Measurements from ENCODE around the gene XYLT1.
A peak's percentile ranks its signal among the peaks of the same experiment; 100 is the strongest.

Gene XYLT1

DNA sequence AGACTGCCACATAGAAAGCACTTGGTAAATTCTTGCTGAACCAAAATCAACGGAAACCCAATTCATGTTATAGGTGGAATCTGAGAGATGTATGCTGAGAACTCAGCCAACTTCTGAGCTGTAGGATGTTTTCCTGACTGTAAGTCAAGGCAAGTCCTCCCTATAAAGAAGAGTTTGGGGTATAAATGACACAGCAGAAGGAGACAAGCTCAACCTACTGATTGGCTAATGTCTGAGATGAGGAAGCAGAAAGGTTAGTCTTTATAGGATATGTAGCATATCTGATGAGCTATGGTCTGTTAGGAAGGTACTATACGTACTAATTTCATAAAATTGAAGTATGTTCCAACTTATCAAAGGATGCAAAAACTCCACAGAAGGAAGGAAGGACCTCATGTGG is 99.5 kb downstream of the XYLT1 start:
- no peak for DNase-seq

GRCh38 chr16:17370731-17371285 is 100.0 kb downstream of the XYLT1 start:
- no peak for DNase-seq

- no peak for DNase-seq
Observed at GRCh38 chr16:17370223-17370707, 100.5 kb downstream of the XYLT1 start.

DNA sequence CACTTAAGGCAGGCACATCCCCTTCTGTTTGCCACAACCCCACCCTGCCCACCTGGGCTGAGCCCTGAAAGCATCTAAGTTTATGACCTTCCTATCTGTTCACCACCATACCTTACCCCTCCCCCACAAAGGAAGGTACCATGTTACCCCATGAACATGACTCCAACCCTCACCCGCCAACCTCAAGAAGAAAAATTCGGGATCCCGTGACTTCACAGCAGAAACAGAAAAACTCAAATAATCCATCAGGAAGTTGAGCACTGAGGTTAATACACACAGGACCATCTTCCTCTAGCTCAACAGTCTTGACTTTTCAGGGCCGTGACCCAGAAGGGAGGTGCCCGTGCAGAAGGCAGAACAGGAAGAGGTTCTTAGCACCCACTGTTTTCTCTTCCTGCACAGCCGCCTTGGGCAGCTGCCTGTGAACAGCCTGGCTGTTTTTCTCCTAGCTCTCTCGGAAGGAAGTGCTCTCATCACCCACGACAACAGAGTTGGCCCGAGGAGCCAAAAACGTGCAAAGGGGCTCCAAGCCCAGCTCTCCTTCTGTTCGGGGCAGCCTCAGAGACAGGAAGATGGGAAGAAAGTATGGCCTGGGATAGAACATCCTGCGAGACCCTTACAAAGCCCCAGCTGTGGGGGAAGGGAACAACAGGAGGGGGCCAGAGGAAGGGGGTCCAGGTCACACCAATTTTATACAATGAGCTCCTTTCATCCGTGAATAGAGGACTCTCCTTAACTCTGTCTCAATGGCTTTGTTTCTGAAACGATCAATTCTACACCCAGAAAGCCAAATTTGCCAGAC is 101.1 kb downstream of the XYLT1 start:
- DNase-seq: no peak

DNA sequence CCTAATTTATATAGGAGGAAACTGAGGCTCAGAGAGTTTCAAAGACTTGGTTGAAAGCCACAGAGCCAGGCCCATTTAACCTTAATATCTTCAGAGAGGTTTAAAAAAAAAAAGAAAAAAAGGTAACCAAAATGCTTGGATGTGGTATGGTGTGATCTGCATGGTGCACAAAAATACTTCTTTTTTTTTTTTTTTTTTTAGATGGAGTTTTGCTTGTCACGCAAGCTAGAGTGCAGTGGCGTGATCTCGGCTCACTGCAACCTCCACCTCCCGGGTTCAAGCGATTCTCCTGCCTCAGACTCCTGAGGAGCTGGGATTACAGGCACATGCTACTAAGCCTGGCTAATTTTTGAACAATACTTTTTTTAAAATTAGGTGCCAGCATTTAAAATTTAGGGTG is 101.8 kb downstream of the XYLT1 start:
- DNase-seq: no peak

DNA sequence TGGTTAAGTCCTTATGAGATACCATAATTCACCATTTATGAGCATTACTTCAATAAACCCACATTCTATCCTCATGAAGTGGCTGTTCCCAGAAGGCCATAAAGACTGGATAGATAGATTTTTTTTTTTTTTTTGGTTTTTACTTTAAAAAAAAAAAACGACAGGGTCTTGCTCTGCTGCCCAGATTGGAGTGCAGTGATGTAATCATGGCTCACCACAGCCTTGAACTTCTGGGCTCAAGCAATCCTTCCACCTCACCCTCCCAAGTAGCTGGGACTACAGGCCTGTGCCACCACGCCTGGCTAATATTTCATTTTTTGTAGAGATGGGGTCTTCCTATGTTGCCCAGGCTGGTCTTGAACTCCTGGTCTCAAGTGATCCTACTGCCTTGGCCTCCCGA is 102.3 kb downstream of the XYLT1 start:
- no peak for DNase-seq

- DNase-seq: no peak
Observed at GRCh38 chr16:17367923-17368322, 102.8 kb downstream of the XYLT1 start.

- DNase-seq: no peak
Observed at GRCh38 chr16:17367036-17367435, 103.7 kb downstream of the XYLT1 start.

DNA sequence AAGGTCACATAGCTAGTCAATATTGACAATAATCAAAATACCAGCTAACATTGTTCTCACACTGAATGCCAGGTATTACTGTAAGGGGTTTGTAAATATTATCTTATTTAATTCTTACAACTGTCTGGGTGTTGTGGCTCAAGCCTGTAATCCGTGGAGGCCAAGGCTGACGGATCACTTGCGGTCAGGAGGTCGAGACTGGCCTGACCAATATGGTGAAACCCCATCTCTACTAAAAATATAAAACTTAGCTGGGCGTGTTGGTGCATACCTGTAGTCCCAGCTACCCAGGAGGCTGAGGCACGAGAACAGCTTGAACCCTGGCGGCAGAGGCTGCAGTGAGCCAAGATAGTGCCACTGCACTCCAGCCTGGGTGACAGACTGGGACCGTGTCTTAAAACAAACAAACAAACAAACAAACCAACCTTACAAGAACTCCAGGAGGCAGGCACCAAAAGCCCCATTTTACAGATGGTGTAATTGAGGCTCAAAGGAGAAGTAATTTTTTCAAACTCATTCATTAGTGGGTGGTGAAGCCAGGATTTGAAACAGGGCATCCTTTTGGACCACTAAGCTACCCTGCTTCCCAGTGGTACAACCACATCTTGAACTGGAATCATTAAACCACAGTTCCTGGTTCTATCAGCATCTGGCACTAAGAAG is 104.3 kb downstream of the XYLT1 start:
- no peak for DNase-seq

- DNase-seq: no peak
Observed at GRCh38 chr16:17365591-17366298, 105.0 kb downstream of the XYLT1 start.

DNA sequence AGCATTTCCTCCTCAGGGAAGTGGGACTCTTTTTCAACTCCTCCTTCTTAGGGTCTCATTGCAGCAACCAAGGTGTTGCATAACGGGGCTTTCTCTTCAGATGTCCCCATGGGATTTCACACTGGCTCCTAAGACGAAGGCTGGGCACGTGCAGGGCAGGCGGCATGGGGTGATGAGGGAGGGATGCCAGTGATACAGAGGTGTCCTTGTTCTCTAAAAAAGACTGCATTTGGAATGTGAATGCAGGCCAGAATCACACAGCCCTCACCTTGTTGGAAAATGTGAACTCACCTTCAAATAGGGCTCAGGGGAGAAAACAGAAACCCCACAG is 105.6 kb downstream of the XYLT1 start:
- DNase-seq: no peak

GRCh38 chr16:17364319-17365210 is 106.2 kb downstream of the XYLT1 start:
- DNase-seq: peak; percentile 42

GRCh38 chr16:17362946-17363345 is 107.8 kb downstream of the XYLT1 start:
- no peak for DNase-seq

GRCh38 chr16:17362183-17362582 is 108.6 kb downstream of the XYLT1 start:
- no peak for DNase-seq

GRCh38 chr16:17360693-17361122 is 110.1 kb downstream of the XYLT1 start:
- DNase-seq: no peak

GRCh38 chr16:17359788-17360390 is 110.9 kb downstream of the XYLT1 start:
- no peak for DNase-seq

DNA sequence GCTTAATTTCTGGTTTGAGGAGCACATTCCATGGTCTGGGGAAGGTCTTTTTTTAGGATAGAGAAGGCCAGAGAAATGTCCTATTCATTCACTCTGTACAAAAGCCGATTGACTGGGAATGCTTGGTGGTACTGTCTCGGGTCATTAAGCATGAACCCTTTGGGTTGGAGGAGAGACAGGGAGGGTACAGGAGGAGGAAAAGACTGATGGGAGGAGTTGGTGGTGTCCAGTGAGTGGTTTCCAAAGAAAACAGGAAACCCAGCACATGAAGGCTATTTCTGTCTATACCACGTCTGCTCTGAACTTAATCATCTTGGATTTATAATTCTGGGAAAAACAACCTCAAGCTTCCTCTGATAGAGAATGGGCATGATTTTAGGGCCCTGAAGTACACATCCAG is 111.9 kb downstream of the XYLT1 start:
- DNase-seq: no peak

- DNase-seq: no peak
Observed at GRCh38 chr16:17358355-17358754, 112.4 kb downstream of the XYLT1 start.

DNA sequence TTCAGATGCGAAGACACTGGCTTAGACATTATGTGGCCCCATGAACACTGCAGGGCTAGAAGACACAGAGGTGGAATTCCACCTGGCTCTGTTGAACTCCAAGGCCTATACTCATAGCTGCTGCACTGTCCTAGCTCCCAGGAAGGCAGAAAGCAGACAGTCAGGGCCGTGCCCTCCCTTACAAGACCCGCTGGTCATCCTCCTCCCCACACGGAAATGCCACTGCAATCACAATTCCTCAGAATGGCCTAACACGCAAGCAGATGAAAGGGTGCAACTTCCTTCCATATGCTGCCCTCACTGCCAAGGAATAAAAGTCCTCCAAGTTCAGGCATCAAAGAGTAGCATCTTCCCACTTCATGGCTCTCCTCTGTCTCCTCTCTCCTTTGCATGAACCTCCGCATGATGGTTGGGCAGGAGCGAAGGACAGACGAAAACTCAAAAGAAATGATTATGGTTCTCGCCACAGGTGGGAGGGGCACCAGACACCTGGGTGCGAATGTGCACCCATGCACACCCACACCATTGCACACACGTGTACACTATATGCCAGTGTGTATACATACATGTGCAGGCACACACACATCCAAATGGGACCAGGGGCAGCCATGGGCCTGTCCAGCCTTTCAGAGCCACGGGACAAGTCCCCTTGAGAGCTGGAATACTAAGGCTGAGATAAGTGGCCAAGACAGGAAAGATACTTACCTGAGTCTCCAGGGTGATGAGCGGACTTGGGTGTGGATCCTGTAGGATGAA is 113.3 kb downstream of the XYLT1 start:
- no peak for DNase-seq

DNA sequence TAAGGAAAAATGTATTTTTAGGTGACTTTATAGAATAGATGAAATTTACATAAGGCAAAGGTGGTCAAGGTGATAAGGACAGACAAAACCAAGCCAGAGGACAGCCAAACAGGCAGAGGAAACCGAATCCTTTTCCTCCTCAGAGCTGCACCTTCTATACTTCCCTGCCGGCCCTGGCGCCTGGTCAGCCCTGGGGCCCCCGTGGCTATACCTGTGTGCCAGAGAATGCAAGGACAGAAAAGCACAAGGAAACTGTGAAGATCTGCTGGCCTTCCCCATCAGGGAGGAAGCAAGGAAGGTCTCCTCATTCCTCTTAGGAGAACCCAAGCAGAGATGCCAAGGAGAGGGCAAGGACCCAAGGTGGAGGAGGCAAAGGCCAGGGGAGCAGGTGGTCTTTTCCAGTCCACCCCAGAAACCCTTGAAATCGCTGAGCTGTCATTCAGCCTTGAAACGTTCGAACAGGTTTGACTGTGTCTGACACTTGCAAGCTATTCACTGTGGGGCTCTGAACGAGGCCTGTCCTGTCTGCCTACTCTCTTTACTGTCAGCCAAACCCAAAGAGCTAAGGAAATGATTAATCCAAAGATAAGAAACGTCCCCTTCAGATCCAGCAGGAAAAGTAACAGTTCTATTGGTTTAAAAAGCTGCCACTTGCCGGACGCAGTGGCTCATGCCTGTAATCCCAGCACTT is 114.4 kb downstream of the XYLT1 start:
- no peak for DNase-seq

GRCh38 chr16:17354685-17355084 is 116.1 kb downstream of the XYLT1 start:
- no peak for DNase-seq
